Activated CD8-positive, alpha-beta memory T cell treated with anti-CD3 and anti-CD28 coated beads for 4 hours (primary cell): ENCODE results near the gene CLDN19.

Experiments used
- DNase-seq, 2 donors: peaks; one replicate each; pipeline ENCODE4 v3.0.0-alpha.2; 2020; ENCODE audit warnings: low read depth in 2 of 2

Gene CLDN19

GRCh38 chr1:42739753-42740700, at the start of gene CLDN19:
Gene CLDN19 (minus strand): TSS chr1:42740236. CDS start chr1:42740063, 173 bp downstream.
- no peak for DNase-seq

GRCh38 chr1:42788021-42788420, 48.0 kb upstream of the CLDN19 start:
- no peak for DNase-seq

- DNase-seq, result no peak
These were observed 46.1 kb upstream of the CLDN19 start for GRCh38 chr1:42786097-42786496.

- peak in 1 of 2 donors; percentile 6 for DNase-seq
These were observed 45.1 kb upstream of the CLDN19 start, which contains the start of gene TMEM269 for GRCh38 chr1:42784946-42785693. Gene TMEM269 (plus strand): TSS chr1:42784991. CDS start chr1:42789894, 4,903 bp downstream.

- no peak for DNase-seq
These were observed 44.5 kb upstream of the CLDN19 start for GRCh38 chr1:42784547-42784945.

GRCh38 chr1:42783092-42783491, 43.1 kb upstream of the CLDN19 start:
- no peak for DNase-seq

GRCh38 chr1:42780176-42780575, 40.1 kb upstream of the CLDN19 start:
- no peak for DNase-seq

- DNase-seq, result no peak
These were observed 39.7 kb upstream of the CLDN19 start for GRCh38 chr1:42779725-42780124.

GRCh38 chr1:42777852-42778251, 37.8 kb upstream of the CLDN19 start:
- DNase-seq, result no peak

- no peak for DNase-seq
These were observed 36.5 kb upstream of the CLDN19 start for GRCh38 chr1:42776502-42776901.

GRCh38 chr1:42774928-42775526, 35.0 kb upstream of the CLDN19 start:
- DNase-seq, result no peak

GRCh38 chr1:42773420-42773819, 33.4 kb upstream of the CLDN19 start:
- DNase-seq, result no peak

GRCh38 chr1:42769811-42770210, 29.8 kb upstream of the CLDN19 start:
- no peak for DNase-seq

GRCh38 chr1:42768172-42768571, 28.1 kb upstream of the CLDN19 start:
- no peak for DNase-seq

GRCh38 chr1:42767510-42768000, 27.5 kb upstream of the CLDN19 start:
- no peak for DNase-seq

- DNase-seq, result peak; percentile 99
These were observed 26.9 kb upstream of the CLDN19 start, which contains the start of the genes C1orf50 and P3H1 for GRCh38 chr1:42766741-42767509. Gene C1orf50 (plus strand): TSS chr1:42767249. CDS start chr1:42767312, 63 bp downstream. Gene P3H1 (minus strand): TSS chr1:42767028. CDS start chr1:42766971, 57 bp downstream.

- no peak for DNase-seq
These were observed 26.1 kb upstream of the CLDN19 start for GRCh38 chr1:42765832-42766740.

GRCh38 chr1:42765269-42765668, 25.2 kb upstream of the CLDN19 start:
- no peak for DNase-seq

GRCh38 chr1:42762269-42762668, 22.2 kb upstream of the CLDN19 start:
- no peak for DNase-seq

- DNase-seq, result no peak
These were observed 21.5 kb upstream of the CLDN19 start for GRCh38 chr1:42761567-42761966.
